ENCODE results near the gene TLR4. TPM values are rescaled to one million over a fixed set of nuclear protein-coding genes. Genes with fewer than 3 reads are reported as not detected.
A peak's percentile ranks its signal among the peaks of the same experiment; 100 is the strongest.

Gene TLR4
- total and polyA plus RNA-seq, 10 of the 15 experiments (the other 5 are each of a cell fraction or from before 2014, with no cell fraction given) = 0.03 to 0.50 (median 0.16) TPM

GRCh38 chr9:117744369-117744768 is 40.2 kb downstream of the TLR4 start:
- peaks cover 0 to 9% of the 10 kb centered on the region in 2 experiments; a peak in 2 of 4 replicates for H3K27me3 ChIP-seq (replicated peaks in 1 of 2; ENCODE audit: control insufficient read depth in 2 of 2, insufficient read depth in 2 of 2, low read length in 1 of 2)
- H3K36me3 ChIP-seq (ENCODE audit: control insufficient read depth in 2 of 2, insufficient read depth in 2 of 2, low read length in 1 of 2) = no peaks in the 10 kb centered on the region
- H3K9me3 ChIP-seq (replicated peaks; ENCODE audit: control insufficient read depth, insufficient read depth, low read length) = no peaks in the 10 kb centered on the region
- H2AFZ ChIP-seq (ENCODE audit: control insufficient read depth, low read depth, low read length) = no peak overlapping the region
- no peaks in the 10 kb centered on the region for H3K4me1 ChIP-seq (ENCODE audit: control insufficient read depth, insufficient read depth, low read length)
- ChIA-PET CTCF (interaction anchor here (1.2 kb wide), 1 partner anchor 21 kb away, joined by 4 read pairs; no protein-coding TSS in a partner anchor), POLR2A (no interaction called here), RAD21 (ENCODE audit: unreplicated experiment) (interaction anchor here (1.3 kb wide), 1 partner anchor 62 kb away, joined by 3 read pairs; no protein-coding TSS in a partner anchor), SMC1A (ENCODE audit: uncharacterized antibody, unreplicated experiment) (interaction anchor here (1.2 kb wide), 1 partner anchor 11 kb away, joined by 4 read pairs; no protein-coding TSS in a partner anchor)
- WGBS (ENCODE audit: insufficient coverage, insufficient replicate concordance, low lambda C conversion rate, missing lambda C conversion rate) = 0% methylated on average over 3 of the region's 3 CpGs
- intact Hi-C loops (cut with micrococcal nuclease; ENCODE audit: unreplicated experiment) = no loop called here
- BruUV-seq (replicated peaks) = no TSS peak
- ATAC-seq (peak; percentile 48), FAIRE-seq (no peak), DNase-seq (ENCODE audit: low read depth, low spot score) (peak; percentile 8)
- TF ChIP-seq HDAC6 (IDR thresholded peaks at IDR 0.05; ENCODE audit: unreplicated experiment) (no peak), IKZF2 (IDR thresholded peaks at IDR 0.05) (no peak), PBX3 (IDR thresholded peaks at IDR 0.05; ENCODE audit: insufficient replicate concordance, low read depth, low read length) (no peak), ZNF622 (IDR thresholded peaks at IDR 0.05) (no peak), MEF2B (IDR thresholded peaks at IDR 0.05; ENCODE audit: partially characterized antibody, poor library complexity, severe bottlenecking) (no peak), CUX1 (IDR thresholded peaks at IDR 0.05; ENCODE audit: insufficient replicate concordance, low read depth, low read length) (no peak), BCL3 (IDR thresholded peaks at IDR 0.05; ENCODE audit: borderline replicate concordance, insufficient read depth, low read depth, low read length, poor library complexity, severe bottlenecking) (no peak)
- no peak overlapping the region for H3K9ac ChIP-seq (ENCODE audit: control insufficient read depth, insufficient read depth, low read length)
- no peak overlapping the region for H3K27ac ChIP-seq (ENCODE audit: control insufficient read depth, insufficient read depth)
- no peak overlapping the region for H3K4me2 ChIP-seq (ENCODE audit: control insufficient read depth, insufficient read depth)
- H3K79me2 ChIP-seq (ENCODE audit: control insufficient read depth, insufficient read depth, low read length) = no peaks in the 10 kb centered on the region
- no peak overlapping the region for H3K4me3 ChIP-seq
- H4K20me1 ChIP-seq (ENCODE audit: control insufficient read depth, insufficient read depth) = no peaks in the 10 kb centered on the region
- in situ Hi-C loops (cut with MboI) = no loop called here

All from GM12878 (cell line).